ENCODE measurements around the gene BSDC1.
A peak's percentile ranks its signal among the peaks of the same experiment; 100 is the strongest.

Gene BSDC1

DNA sequence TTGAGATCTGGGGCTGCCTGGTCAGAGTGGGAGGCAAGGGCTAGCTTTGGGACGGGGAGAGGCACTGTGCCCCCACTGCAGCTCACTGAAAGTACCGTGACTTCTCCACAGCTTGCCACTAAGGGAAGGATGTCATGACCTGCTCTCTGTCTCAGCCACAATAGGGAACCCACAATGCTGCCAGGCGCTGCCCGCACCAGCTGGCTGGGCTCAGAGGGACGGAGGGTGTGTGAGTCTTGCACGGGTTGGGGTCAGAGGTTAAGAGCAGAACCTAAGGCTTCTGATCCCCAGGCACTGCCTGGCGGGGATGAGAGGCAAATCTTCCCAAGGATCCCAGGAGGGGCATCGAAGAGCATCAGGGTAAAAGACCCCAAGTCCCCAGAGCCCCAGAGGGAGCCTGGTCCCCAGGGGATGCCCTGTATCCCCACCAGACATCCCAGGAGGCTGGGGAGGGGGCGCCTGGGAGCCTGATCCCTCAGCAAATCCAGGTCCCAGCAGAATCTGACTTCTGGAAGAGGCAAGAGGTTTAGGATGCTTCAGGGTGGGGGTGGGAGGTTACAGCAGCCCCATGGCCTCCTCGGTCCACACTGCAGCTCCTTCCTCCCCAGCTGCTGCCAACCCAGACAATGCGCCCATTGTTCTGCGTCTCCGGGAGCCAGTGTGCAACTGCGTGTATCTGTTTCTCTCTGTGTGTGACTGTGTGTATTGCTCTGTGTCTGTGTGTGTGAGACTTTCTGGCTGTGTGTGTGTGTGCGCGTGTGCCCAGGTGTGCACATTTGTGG is 56.2 kb downstream of the BSDC1 start:
- no peak for DNase-seq (ENCODE audit: low read depth in 1 of 2, low spot score in 1 of 2)

DNA sequence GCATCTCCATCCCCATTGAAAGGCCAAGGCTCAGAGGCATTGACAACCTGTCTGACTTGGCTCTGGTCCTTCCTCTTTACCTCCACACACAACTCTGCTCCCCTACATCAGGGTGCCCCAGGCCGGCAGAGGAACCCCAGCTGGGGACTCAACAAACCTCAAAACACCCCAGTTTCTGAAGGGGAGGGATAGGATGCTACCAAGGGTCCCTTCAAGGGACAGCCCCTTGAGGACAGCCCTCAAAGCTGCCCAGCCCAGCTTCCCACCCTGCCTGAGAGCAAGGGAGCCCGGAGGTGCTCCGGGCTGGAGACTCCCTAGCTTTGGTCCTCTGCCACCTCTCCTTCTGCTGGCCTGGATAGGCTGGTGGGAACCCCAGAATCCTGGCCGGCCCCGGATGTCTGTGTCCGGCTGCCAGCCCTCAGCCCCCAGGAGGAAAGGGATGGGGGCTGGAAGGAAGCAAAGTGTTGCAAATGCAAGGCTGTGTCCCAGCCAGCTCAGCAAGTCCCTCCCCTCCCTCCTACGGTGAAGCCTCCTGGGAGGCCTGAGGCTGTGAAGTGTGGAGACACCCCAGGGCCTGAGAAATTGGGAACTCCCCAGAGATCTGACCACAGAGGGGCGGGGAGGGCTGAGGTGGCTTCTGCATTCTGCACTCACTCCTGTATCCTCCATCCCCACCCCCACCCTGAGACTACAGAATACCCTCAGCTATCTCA is 57.1 kb downstream of the BSDC1 start:
- DNase-seq (ENCODE audit: low read depth in 1 of 2, low spot score in 1 of 2) = peak in 1 of 2 donors; percentile 35

DNA sequence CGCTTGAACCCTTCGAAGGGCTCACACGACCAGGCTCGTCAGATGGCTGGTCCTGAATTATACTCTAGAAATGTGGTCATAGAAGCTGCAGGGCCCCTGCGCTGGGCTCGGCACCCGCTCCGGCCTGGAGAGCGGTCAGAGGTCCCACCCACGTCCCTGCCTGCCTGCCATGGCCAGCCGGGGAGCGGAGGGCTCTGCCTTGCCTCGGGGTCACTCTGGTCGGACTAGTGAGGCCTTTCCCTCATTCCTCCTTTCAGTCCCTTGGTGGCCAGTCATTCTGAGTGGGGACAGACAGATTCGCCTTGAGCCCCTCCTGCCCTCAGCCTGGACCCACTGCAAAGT is 57.7 kb downstream of the BSDC1 start:
- no peak for DNase-seq (ENCODE audit: low read depth in 1 of 2, low spot score in 1 of 2)

GRCh38 chr1:32335790-32336590 is 58.3 kb downstream of the BSDC1 start, which contains the start of gene MARCKSL1:
MARCKSL1 (minus strand) TSS chr1:32336233; CDS start chr1:32336033, 200 bp downstream.
- peak; percentile 80 to 83 for DNase-seq (ENCODE audit: low read depth in 1 of 2, low spot score in 1 of 2)

DNA sequence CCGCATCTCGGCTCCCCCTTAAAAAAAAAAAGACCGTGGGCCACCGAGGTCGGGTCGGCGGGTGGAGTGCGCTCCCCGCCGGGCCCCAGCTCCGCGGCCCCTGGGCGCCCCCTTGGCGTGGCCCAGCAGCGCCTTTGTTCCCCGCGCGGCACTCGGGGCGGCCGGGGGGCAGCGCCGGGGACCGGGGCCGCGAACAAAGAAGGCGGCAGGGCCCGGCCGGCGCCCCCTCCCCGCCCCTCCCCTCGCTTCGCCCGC is 58.8 kb downstream of the BSDC1 start:
- DNase-seq (ENCODE audit: low read depth in 1 of 2, low spot score in 1 of 2) = no peak

GRCh38 chr1:32334864-32335534 is 59.2 kb downstream of the BSDC1 start:
- DNase-seq (ENCODE audit: low read depth in 1 of 2, low spot score in 1 of 2) = peak; percentile 45 to 58

DNA sequence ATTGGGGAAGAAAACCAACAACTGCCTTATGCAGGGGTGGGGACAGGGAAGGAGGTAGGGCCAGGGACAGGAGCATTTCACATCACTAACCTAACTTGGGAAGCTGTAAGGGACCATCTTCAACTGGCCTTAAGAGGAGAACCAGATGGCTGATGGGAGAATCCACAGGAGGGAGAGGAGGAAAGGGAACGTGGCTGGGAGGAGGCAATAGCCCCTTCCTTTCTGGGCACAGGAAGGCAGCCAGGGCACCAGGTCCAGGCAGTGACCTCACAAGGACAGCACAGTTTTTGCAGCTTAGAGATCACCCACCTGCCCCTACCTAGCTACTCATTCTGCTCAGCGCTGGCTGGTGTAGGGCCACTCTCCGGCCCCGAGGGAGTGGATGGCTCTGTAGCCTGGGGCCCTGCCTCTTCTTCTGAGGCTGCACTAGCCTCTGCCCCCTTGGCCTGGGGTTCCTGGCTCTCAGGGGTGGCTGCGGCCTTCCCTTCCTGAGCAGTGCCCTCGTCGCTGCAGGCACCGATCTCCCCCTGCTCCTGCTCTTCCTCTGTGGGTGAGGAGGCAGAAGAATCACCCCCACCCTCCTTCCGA is 59.9 kb downstream of the BSDC1 start:
- no peak for DNase-seq (ENCODE audit: low read depth in 1 of 2, low spot score in 1 of 2)

GRCh38 chr1:32333251-32333963 is 60.8 kb downstream of the BSDC1 start:
- DNase-seq (ENCODE audit: low read depth in 1 of 2, low spot score in 1 of 2) = no peak

DNA sequence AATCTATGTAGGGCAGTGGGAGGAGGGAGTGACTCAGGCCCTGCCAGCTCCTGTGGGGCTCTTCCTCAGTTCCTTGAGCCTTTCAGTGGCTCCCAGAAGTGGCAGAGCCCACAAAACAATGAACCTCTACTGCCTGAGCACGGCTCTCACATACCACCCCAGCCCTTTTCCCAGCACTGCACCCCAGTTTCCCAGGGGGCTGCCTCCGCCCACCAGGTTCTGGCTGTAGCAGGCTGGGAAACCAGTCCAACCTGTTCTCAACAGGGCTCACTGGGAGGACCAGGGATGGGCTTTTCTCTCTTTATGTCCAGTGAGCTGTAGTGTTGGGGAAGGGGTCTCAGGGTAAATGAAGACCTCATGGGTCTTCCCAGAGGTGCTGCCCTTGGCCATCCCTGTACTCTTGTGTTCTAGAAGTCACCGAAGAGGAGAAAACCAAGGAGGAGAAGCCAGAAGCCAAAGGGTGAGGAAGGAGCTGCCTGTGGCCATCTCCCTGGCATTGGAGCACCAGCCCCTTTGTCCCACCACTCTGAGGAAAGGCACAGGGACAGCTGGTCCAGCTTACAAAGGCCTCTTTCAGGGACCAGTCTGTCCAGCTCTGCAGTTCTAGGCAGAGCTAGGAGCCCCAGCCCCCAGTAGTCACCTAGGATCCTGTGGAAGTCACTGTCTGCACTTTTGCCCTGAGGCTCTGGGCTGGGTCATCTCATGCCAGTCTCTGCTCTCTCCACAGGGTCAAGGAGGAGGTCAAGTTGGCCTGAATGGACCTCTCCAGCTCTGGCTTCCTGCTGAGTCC is 61.8 kb downstream of the BSDC1 start:
- no peak for DNase-seq (ENCODE audit: low read depth in 1 of 2, low spot score in 1 of 2)

DNA sequence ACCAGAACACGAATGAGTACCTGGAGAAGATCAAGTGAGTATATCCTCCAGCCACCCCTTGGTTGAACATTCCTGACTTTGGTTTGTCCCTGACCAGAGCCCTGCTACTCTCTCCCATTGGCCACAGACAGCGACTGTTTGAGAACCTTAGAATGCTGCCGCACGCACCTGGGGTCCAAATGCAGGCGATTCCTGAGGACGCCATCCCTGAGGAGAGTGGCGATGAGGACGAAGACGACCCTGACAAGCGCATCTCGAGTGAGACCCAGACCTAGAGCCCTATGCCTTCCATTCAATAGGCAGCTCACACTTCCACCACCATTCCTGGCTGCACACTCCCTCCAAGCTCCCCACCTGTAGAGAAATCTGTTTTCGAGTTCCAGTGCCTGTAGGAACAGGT is 62.7 kb downstream of the BSDC1 start:
- DNase-seq (ENCODE audit: low read depth in 1 of 2, low spot score in 1 of 2) = no peak

DNA sequence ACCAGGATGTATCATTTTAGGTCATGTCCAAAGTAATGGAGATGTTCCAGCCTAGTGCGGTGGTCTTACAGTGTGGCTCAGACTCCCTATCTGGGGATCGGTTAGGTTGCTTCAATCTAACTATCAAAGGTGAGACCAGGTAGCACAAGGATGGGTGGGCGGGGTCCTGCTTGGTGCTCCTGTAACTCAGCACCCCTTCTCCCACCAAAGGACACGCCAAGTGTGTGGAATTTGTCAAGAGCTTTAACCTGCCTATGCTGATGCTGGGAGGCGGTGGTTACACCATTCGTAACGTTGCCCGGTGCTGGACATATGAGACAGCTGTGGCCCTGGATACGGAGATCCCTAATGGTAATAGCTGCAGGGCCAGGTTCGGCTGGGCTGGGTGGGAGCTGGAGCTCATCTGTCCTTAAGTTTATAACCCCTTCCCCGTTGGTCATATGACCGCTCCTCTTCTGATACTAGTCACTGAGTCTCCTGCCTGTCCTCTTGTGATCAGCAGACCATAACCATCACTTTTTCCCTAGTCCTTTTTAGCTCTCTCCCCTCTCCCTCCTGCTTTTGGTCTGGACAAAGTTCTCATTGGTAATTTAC is 63.6 kb downstream of the BSDC1 start:
- DNase-seq (ENCODE audit: low read depth in 1 of 2, low spot score in 1 of 2) = no peak

DNA sequence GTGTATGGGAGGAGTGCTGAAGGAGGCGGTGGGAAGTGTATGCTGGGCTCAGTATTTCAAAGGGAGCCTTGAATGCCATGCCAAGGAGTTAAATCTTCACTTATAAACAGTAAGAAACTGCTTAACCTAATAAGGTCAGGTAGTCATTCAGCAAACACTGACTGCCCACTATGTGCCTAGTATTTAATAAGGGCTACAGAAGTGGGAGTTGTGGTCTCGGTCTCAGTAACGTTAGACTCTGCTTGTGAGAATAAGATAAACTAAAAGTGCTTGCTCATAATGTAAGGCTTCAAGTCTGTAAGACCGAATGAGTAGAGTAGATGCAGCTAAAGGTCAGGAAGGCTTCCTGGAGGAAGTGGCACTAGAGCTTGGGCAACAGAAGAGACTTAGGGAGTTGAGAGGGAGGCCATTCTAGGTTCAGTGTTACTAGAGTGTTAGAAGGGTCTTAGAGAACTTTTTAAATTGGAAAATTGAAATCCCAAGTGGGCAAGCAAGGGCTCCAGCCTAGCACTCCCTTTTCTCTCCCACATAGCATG is 64.2 kb downstream of the BSDC1 start:
- no peak for DNase-seq (ENCODE audit: low read depth in 1 of 2, low spot score in 1 of 2)

DNA sequence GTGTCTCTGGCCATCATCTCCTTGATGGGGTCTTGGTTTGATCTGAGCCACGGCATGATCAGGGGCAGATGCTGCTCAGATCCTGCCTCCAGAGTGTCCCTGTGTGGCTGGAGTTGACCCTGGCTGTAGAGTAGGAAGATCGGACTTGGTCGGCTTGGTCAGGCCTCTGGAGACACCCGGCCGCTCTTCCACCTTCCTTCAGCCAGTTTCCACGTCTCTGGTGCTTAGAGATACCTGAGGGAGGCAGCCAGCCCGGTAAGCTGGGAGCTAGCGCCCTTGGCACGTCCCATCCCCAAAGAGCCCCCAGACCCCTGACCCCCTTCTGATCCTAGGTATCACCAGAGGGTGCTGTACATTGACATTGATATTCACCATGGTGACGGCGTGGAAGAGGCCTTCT is 67.0 kb downstream of the BSDC1 start:
- no peak for DNase-seq (ENCODE audit: low read depth in 1 of 2, low spot score in 1 of 2)

GRCh38 chr1:32321712-32322291 is 72.4 kb downstream of the BSDC1 start:
- no peak for DNase-seq (ENCODE audit: low read depth in 1 of 2, low spot score in 1 of 2)

GRCh38 chr1:32318127-32318869 is 75.9 kb downstream of the BSDC1 start:
- DNase-seq (ENCODE audit: low read depth in 1 of 2, low spot score in 1 of 2) = no peak

DNA sequence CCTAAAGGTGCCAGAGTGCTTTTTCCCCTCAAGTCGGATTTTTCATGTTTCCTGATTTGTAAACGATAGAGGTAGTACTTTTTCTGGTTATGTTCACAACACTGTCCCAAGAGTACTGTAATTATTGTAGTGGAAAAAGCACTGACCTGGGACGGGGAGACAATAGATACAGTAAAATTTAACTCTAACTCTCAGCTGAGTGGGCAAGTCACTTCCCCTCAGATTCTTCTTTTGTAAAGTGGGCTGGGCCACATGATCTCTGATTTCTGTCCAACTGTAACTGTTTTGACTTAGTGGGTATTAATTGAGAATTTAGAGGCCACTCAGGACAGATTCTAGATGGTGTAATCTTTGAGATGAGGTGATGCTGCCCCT is 77.4 kb downstream of the BSDC1 start:
- no peak for DNase-seq (ENCODE audit: low read depth in 1 of 2, low spot score in 1 of 2)

All from stimulated activated CD4-positive, alpha-beta T cell treated with anti-CD3 and anti-CD28 coated beads, Interleukin-15, amount 100 ng/mL, for 1 hour (primary cell).